Subcutaneous adipose tissue (tissue), 4 donors: ENCODE measurements around the gene TMED8. TPM values are rescaled to one million over a fixed set of nuclear protein-coding genes. Genes with fewer than 3 reads are reported as not detected.

Experiments
- total RNA-seq, 4 donors: library from RNA; depleted of rRNA; stranded (reverse); fragments of >200 nt; gene quantifications; one replicate each; pipeline ENCODE4 v1.1.0, GENCODE V29; 2016
- TF ChIP-seq, protein P1 (sequence below): fragments of 450-650 bp; IDR thresholded peaks from one replicate; pipeline ENCODE4 v1.5.1; 2016; ENCODE audit warnings: low read depth, mild to moderate bottlenecking, control low read depth, antibody characterized with exemption, moderate library complexity

Gene TMED8
- total RNA-seq, 4 donors from 2014 or later = 9.2 to 14.3 (median 11.6) TPM

GRCh38 chr14:77319422-77319821, 57.5 kb downstream of the TMED8 start:
- TF ChIP-seq, protein P1, sequence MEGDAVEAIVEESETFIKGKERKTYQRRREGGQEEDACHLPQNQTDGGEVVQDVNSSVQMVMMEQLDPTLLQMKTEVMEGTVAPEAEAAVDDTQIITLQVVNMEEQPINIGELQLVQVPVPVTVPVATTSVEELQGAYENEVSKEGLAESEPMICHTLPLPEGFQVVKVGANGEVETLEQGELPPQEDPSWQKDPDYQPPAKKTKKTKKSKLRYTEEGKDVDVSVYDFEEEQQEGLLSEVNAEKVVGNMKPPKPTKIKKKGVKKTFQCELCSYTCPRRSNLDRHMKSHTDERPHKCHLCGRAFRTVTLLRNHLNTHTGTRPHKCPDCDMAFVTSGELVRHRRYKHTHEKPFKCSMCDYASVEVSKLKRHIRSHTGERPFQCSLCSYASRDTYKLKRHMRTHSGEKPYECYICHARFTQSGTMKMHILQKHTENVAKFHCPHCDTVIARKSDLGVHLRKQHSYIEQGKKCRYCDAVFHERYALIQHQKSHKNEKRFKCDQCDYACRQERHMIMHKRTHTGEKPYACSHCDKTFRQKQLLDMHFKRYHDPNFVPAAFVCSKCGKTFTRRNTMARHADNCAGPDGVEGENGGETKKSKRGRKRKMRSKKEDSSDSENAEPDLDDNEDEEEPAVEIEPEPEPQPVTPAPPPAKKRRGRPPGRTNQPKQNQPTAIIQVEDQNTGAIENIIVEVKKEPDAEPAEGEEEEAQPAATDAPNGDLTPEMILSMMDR = no peak

DNA sequence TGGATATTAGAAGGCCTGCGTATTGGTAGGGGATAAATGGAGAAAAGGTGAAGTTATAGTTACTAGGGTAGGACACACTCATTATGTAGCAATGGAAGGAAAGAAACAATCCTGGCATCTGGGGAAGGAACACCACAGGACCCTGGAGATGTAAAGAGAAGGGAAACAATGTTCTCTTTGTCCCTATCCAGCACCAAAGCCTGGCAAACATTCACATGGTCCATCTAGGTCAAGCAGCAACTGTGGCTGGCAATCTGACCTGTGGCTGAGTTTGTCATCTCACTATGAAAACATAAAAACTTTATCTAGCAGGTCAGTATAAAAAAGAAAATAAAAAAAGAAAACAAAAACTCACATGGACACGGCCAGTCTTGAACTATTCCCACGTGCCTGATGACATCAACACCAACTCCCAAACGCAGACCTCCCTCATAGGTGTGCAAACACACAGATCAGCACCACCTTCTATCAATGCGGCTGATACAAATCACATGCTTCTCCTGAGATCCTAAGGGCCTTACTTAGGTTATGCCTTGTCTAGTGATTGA, 58.8 kb downstream of the TMED8 start:
- TF ChIP-seq, protein P1 = no peak

GRCh38 chr14:77316872-77317301, 60.0 kb downstream of the TMED8 start:
- TF ChIP-seq, protein P1 = no peak

DNA sequence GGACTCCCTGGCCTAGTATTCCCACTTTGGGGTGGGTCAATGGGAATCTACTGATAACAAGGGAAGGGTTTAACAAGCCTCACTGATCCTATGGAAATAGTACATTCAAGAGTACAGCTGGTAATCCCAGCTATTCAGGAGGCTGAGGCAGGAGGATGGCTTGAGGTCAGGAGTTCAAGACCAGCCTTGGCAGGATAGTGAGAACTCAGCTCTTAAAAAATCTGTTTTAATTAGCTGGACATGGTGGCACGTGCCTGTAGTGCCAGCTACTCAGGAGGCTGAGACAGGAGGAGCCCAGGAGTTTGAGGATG, 60.7 kb downstream of the TMED8 start:
- TF ChIP-seq, protein P1 = no peak

- TF ChIP-seq, protein P1 = no peak
These were observed 62.1 kb downstream of the TMED8 start for GRCh38 chr14:77314539-77315457.

DNA sequence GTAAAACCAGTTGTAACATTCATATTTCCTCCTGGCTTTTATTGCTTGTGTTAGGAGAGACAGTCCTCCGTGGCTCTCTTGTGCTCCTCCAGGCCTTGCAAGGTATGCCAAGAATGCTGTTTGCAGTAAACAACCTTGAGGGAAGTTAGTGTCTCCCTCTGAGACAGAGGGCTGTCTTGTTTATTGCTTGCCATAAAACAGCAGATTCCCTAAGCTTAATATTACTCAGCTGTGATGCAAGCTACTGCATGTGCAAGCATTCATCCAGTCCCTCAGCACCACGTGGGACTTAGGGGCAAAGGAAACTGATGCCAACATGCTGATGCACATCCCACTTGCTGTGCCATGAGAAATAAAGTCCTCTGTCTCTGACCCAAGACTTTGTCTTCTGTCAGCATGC, 62.9 kb downstream of the TMED8 start:
- TF ChIP-seq, protein P1 = no peak

DNA sequence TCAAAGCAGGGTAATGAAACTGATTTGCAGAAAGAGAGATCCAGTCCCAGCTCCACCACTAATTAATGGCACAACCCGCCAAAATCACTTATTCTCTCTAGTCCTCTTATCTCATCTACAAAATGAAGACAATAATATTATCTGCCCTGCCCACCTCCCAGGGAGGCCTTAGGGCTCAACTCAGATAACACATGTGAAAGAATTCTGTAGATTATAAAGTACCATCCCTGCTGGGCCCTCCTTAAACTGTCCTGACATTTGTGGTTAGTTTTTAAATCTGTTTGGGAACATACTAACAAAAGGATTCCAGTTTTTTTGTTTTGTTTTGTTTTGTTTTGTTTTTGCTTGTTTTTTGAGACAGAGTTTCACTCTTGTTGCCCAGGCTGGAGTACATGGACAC, 63.5 kb downstream of the TMED8 start:
- TF ChIP-seq, protein P1 = no peak
